ENCODE measurements around the gene ZFP36L2. TPM values are rescaled to one million over a fixed set of nuclear protein-coding genes. Genes with fewer than 3 reads are reported as not detected.

Gene ZFP36L2
- total and polyA plus RNA-seq, 2 donors (not counting 1 experiment from before 2014, with no cell fraction given): 94.9 to 482 TPM

DNA sequence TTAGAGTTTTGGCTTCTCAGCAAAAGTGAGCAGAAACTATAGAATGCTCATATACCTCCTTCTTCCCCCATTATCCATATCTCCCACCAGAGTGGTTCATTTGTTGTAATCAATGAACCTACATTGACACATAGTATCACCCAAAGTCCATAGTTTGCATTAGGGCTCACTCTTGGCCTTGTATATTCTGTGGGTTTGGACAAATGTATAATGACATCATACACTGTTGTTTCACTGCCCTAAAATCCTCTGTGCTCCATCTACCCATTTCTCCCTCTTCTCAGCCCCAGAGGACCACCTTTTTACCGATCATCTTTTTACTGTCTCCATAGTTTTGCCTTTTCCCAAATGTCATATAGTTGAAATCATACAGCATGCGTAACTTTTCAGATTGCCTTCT lies 24.1 kb downstream of the ZFP36L2 start:
- Mint-ChIP-seq H3K27ac (no peak overlapping the region), H3K4me3 (no peak overlapping the region), H3K27me3 (no peaks in the 10 kb centered on the region), H3K9me3 (ENCODE audit: insufficient read depth) (no peaks in the 10 kb centered on the region), H3K4me1 (peaks cover 9% of the 10 kb centered on the region)
- no peak overlapping the region for H3K27ac ChIP-seq (ENCODE audit: low read length in 2 of 2)
- ATAC-seq (ENCODE audit: low read depth): no peak
- H3K4me3 ChIP-seq (ENCODE audit: control extremely low read depth in 1 of 5, extremely low read depth in 1 of 5, insufficient read depth in 1 of 5, low read depth in 2 of 5, low read length in 4 of 5): no peak overlapping the region
- ChIA-PET POLR2A (interaction anchor here (1.1 kb wide), 1 partner anchor 18 kb away, joined by 3 read pairs; no protein-coding TSS in a partner anchor), CTCF (interaction anchor here (0.6 to 1.3 kb wide), 3 partner anchors 13 to 255 kb away, joined by 3 to 5 read pairs (median 4); no protein-coding TSS in a partner anchor)
- no peak for DNase-seq
- no peaks in the 10 kb centered on the region for H3K9me3 ChIP-seq (ENCODE audit: control extremely low read depth in 1 of 3, control insufficient read depth in 2 of 3, insufficient read depth in 1 of 3, low read length in 2 of 3)
- no peak overlapping the region for H2AFZ ChIP-seq (ENCODE audit: insufficient read depth, low read depth, low read length, poor library complexity, severe bottlenecking)
- peaks cover 5 to 13% of the 10 kb centered on the region in 2 donors for H3K4me1 ChIP-seq (ENCODE audit: control insufficient read depth in 2 of 2, insufficient read depth in 2 of 2, low read length in 2 of 2)
- peaks cover 8% of the 10 kb centered on the region for H3K79me2 ChIP-seq (ENCODE audit: control insufficient read depth, insufficient read depth, low read length)
- intact Hi-C loops (cut with micrococcal nuclease): no loop called here
- H3K36me3 ChIP-seq (replicated peaks in 1 of 2; ENCODE audit: control extremely low read depth in 1 of 2, control insufficient read depth in 1 of 2, extremely low read depth in 1 of 2, insufficient read depth in 2 of 2, low read length in 1 of 2): no peaks in the 10 kb centered on the region
- 75% methylated on average over 2 of the region's 2 CpGs for WGBS (ENCODE audit: insufficient coverage)
- no peaks in the 10 kb centered on the region for H4K20me1 ChIP-seq (ENCODE audit: control insufficient read depth, insufficient read depth, low read length, poor library complexity, severe bottlenecking)
- H3K9ac ChIP-seq (ENCODE audit: low read length): no peak overlapping the region
- no peaks in the 10 kb centered on the region for H3K27me3 ChIP-seq (replicated peaks in 1 of 4; ENCODE audit: control extremely low read depth in 1 of 4, control insufficient read depth in 3 of 4, insufficient read depth in 4 of 4, low read length in 3 of 4)
- no peak overlapping the region for H3K4me2 ChIP-seq (replicated peaks; ENCODE audit: low read depth, low read length, poor library complexity, severe bottlenecking)
- no peak for TF ChIP-seq EZH2 (IDR thresholded peaks at IDR 0.05; ENCODE audit: borderline replicate concordance, insufficient read depth, low read depth, low read length, poor library complexity, severe bottlenecking)
- TF ChIP-seq, protein P1, sequence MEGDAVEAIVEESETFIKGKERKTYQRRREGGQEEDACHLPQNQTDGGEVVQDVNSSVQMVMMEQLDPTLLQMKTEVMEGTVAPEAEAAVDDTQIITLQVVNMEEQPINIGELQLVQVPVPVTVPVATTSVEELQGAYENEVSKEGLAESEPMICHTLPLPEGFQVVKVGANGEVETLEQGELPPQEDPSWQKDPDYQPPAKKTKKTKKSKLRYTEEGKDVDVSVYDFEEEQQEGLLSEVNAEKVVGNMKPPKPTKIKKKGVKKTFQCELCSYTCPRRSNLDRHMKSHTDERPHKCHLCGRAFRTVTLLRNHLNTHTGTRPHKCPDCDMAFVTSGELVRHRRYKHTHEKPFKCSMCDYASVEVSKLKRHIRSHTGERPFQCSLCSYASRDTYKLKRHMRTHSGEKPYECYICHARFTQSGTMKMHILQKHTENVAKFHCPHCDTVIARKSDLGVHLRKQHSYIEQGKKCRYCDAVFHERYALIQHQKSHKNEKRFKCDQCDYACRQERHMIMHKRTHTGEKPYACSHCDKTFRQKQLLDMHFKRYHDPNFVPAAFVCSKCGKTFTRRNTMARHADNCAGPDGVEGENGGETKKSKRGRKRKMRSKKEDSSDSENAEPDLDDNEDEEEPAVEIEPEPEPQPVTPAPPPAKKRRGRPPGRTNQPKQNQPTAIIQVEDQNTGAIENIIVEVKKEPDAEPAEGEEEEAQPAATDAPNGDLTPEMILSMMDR (IDR thresholded peaks at IDR 0.05): no peak

DNA sequence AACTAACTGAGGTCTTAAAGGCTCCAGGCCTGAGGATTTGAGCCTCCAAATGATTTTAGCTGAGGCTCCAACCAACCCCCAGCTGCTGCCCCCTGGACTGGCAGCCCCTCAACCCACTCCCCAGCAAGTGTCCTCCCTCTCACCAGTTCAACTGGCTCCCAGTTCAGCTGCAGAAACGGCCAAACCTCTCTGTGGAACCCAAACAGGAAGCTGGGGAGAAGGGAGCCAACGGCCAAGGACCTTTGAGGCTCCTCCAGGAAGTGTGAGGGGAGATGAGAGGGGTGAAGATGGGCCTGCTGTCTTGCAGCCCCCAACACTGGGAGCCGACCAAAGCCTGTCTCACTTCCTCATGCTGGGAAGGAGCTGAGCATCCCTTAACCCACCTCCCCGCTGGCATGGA lies 24.9 kb downstream of the ZFP36L2 start:
- H3K27me3 ChIP-seq (replicated peaks in 1 of 4; ENCODE audit: control extremely low read depth in 1 of 4, control insufficient read depth in 3 of 4, insufficient read depth in 4 of 4, low read length in 3 of 4): no peaks in the 10 kb centered on the region
- DNase-seq (no peak), ATAC-seq (ENCODE audit: low read depth) (no peak)
- H3K27ac ChIP-seq (ENCODE audit: low read length in 2 of 2): no peak overlapping the region
- H3K4me3 ChIP-seq (ENCODE audit: control extremely low read depth in 1 of 5, extremely low read depth in 1 of 5, insufficient read depth in 1 of 5, low read depth in 2 of 5, low read length in 4 of 5): no peak overlapping the region
- H3K9ac ChIP-seq (ENCODE audit: low read length): no peak overlapping the region
- intact Hi-C loops (cut with micrococcal nuclease): no loop called here
- no peaks in the 10 kb centered on the region for H3K9me3 ChIP-seq (ENCODE audit: control extremely low read depth in 1 of 3, control insufficient read depth in 2 of 3, insufficient read depth in 1 of 3, low read length in 2 of 3)
- H3K27me3 Mint-ChIP-seq: no peaks in the 10 kb centered on the region
- H3K27ac Mint-ChIP-seq: no peak overlapping the region
- ChIA-PET POLR2A (interaction anchor here (1.1 kb wide), 1 partner anchor 19 kb away, joined by 3 read pairs; no protein-coding TSS in a partner anchor), CTCF (interaction anchor here (0.6 to 1.3 kb wide), 2 partner anchors 12 to 254 kb away, joined by 3 to 5 read pairs; no protein-coding TSS in a partner anchor)
- peaks cover 17% of the 10 kb centered on the region for H3K4me1 Mint-ChIP-seq
- no peaks in the 10 kb centered on the region for H4K20me1 ChIP-seq (ENCODE audit: control insufficient read depth, insufficient read depth, low read length, poor library complexity, severe bottlenecking)
- TF ChIP-seq, protein P1 (IDR thresholded peaks at IDR 0.05): no peak
- no peak for TF ChIP-seq EZH2 (IDR thresholded peaks at IDR 0.05; ENCODE audit: borderline replicate concordance, insufficient read depth, low read depth, low read length, poor library complexity, severe bottlenecking)
- no peak overlapping the region for H2AFZ ChIP-seq (ENCODE audit: insufficient read depth, low read depth, low read length, poor library complexity, severe bottlenecking)
- no peak overlapping the region for H3K4me3 Mint-ChIP-seq
- no peak overlapping the region for H3K4me2 ChIP-seq (replicated peaks; ENCODE audit: low read depth, low read length, poor library complexity, severe bottlenecking)
- H3K79me2 ChIP-seq (ENCODE audit: control insufficient read depth, insufficient read depth, low read length): peaks cover 8% of the 10 kb centered on the region
- no CpG with 5 or more reads among the region's 4 CpGs for WGBS (ENCODE audit: insufficient coverage)
- peaks cover 13 to 21% of the 10 kb centered on the region in 2 donors for H3K4me1 ChIP-seq (ENCODE audit: control insufficient read depth in 2 of 2, insufficient read depth in 2 of 2, low read length in 2 of 2)
- peaks cover 2% of the 10 kb centered on the region for H3K9me3 Mint-ChIP-seq (ENCODE audit: insufficient read depth)
- H3K36me3 ChIP-seq (replicated peaks in 1 of 2; ENCODE audit: control extremely low read depth in 1 of 2, control insufficient read depth in 1 of 2, extremely low read depth in 1 of 2, insufficient read depth in 2 of 2, low read length in 1 of 2): no peaks in the 10 kb centered on the region
